ENCODE results near the gene DACT1.

GRCh38 chr14:58593977-58594376 is 43.8 kb upstream of the DACT1 start:
- TF ChIP-seq CTCF (IDR thresholded peaks at IDR 0.05) (no peak), POLR2A (IDR thresholded peaks at IDR 0.05) (no peak)

Measured in thyroid gland (tissue), 4 donors.